ENCODE measurements around the gene HEG1. TPM values are rescaled to one million over a fixed set of nuclear protein-coding genes. Genes with fewer than 3 reads are reported as not detected.
"Not testable (repeated sequence)": the region's sequence is repeated elsewhere in the genome, so short reads cannot be mapped to it uniquely, and the experiment has no call there.

HEG1 gene
- total and polyA plus RNA-seq, 2 of the 8 experiments (the other 6 are each of a cell fraction or from before 2014, with no cell fraction given): 5.3 to 9.7 TPM

GRCh38 chr3:124957951-124958350, 97.8 kb downstream of the HEG1 start:
- H3K56ac ChIP-seq (replicated peaks; ENCODE audit: insufficient read length, low read depth, low read length); H3K4ac ChIP-seq (replicated peaks; ENCODE audit: insufficient read length, low read depth, low read length); H3K27ac ChIP-seq (ENCODE audit: low read depth, low read length); H4K8ac ChIP-seq (ENCODE audit: extremely low read depth, insufficient read depth, low read length); H3K4me3 ChIP-seq (ENCODE audit: extremely low read depth in 1 of 4, insufficient read depth in 2 of 4, low read depth in 3 of 4, low read length in 4 of 4); H2AFZ ChIP-seq (ENCODE audit: low read length); H3K23me2 ChIP-seq (ENCODE audit: low read depth, low read length); FAIRE-seq; H3K79me2 ChIP-seq (ENCODE audit: control insufficient read depth in 1 of 2, insufficient read depth in 2 of 2, low read length in 2 of 2); H3K79me1 ChIP-seq (ENCODE audit: low read depth, low read length); H3K9me3 ChIP-seq (ENCODE audit: insufficient read depth in 2 of 2, low read depth in 1 of 2, low read length in 1 of 2); H3K23ac ChIP-seq (ENCODE audit: insufficient read length); H2BK12ac ChIP-seq (ENCODE audit: low read depth, low read length); H2BK15ac ChIP-seq (ENCODE audit: low read length); H3K36me3 ChIP-seq (ENCODE audit: control insufficient read depth in 2 of 4, insufficient read depth in 4 of 4, low read length in 3 of 4); H3K4me1 ChIP-seq (replicated peaks in 1 of 4; ENCODE audit: control insufficient read depth in 3 of 4, insufficient read depth in 4 of 4, low read length in 3 of 4); POLR2A ChIA-PET (ENCODE audit: partially characterized antibody); H3K14ac ChIP-seq (ENCODE audit: insufficient read length); H4K20me1 ChIP-seq (replicated peaks in 1 of 2; ENCODE audit: control insufficient read depth in 1 of 2, insufficient read depth in 2 of 2, low read length in 2 of 2); H3K4me2 ChIP-seq (ENCODE audit: insufficient read depth in 1 of 2, low read depth in 2 of 2, low read length in 2 of 2); H2AK5ac ChIP-seq (ENCODE audit: low read depth, low read length); H2BK120ac ChIP-seq (replicated peaks; ENCODE audit: low read depth, low read length); H3K18ac ChIP-seq (ENCODE audit: extremely low read depth, low read length); CTCF ChIA-PET (ENCODE audit: partially characterized antibody); H3K27me3 ChIP-seq (replicated peaks in 1 of 4; ENCODE audit: control insufficient read depth in 3 of 4, extremely low read depth in 1 of 4, insufficient read depth in 3 of 4, low read length in 3 of 4); DNase-seq (ENCODE audit: low read depth in 1 of 2, low spot score in 2 of 2); H4K91ac ChIP-seq (replicated peaks; ENCODE audit: insufficient read length, low read length); H2BK5ac ChIP-seq (ENCODE audit: low read depth, low read length); H2BK20ac ChIP-seq (ENCODE audit: low read length); H4K5ac ChIP-seq (ENCODE audit: insufficient read length, low read depth, low read length); H3K9ac ChIP-seq (replicated peaks in 1 of 4; ENCODE audit: extremely low read depth in 1 of 4, low read depth in 3 of 4, low read length in 3 of 4): not testable (repeated sequence)
- WGBS, 2 experiments (ENCODE audit: extremely low coverage in 1 of 2, insufficient coverage in 1 of 2, insufficient read length in 1 of 2, insufficient replicate concordance in 2 of 2, low coverage in 1 of 2, low lambda C conversion rate in 2 of 2, missing lambda C conversion rate in 1 of 2): 92% methylated on average over 4 of the region's 4 CpGs; no CpG with 5 or more reads in 1 of the 2 experiments

All from H1 (cell line).